Kidney epithelial cell (primary cell): ENCODE results near the gene OXA1L. TPM values are rescaled to one million over a fixed set of nuclear protein-coding genes. Genes with fewer than 3 reads are reported as not detected.
"Not testable (repeated sequence)": the region's sequence is repeated elsewhere in the genome, so short reads cannot be mapped to it uniquely, and the experiment has no call there.

Experiments
- DNase-seq: peaks from one replicate; pipeline ENCODE4 v3.0.0-alpha.2; 2010; ENCODE audit warnings: low read depth
- H3K27me3 ChIP-seq: 2 replicates; pipeline ENCODE4 v1.6.0; 2011; ENCODE audit warnings: low read length; ENCODE audit not compliant: control insufficient read depth, insufficient read depth
- H3K36me3 ChIP-seq: 2 replicates; pipeline ENCODE4 v1.5.1; 2011; ENCODE audit warnings: low read length; ENCODE audit not compliant: control insufficient read depth, insufficient read depth
- H3K4me3 ChIP-seq: 2 replicates; pipeline ENCODE4 v1.5.1; 2011; ENCODE audit warnings: low read depth, mild to moderate bottlenecking, control low read depth, low read length
- CTCF ChIP-seq: IDR thresholded peaks from 2 replicates; pipeline ENCODE4 v1.5.1; 2011; ENCODE audit warnings: mild to moderate bottlenecking, moderate library complexity, low read length, control low read depth, inconsistent platforms; ENCODE audit not compliant: insufficient read depth, poor library complexity, severe bottlenecking
- total RNA-seq: library from RNA; depleted of rRNA; stranded (reverse); fragments of >200 nt; gene quantifications from 2 replicates; pipeline ENCODE4 v1.2.3, GENCODE V29; 2015

Gene OXA1L
- total RNA-seq, 1 donor from 2014 or later, result 84.5 TPM

- no peaks in the 10 kb centered on the region for H3K27me3 ChIP-seq
- H3K36me3 ChIP-seq, result no peaks in the 10 kb centered on the region
- TF ChIP-seq CTCF, result no peak
- no peak for DNase-seq
- H3K4me3 ChIP-seq, result no peak overlapping the region
Observed at GRCh38 chr14:22747769-22748168, 18.7 kb upstream of the OXA1L start.

- no peak for TF ChIP-seq CTCF
- no peaks in the 10 kb centered on the region for H3K36me3 ChIP-seq
- no peak for DNase-seq
- H3K27me3 ChIP-seq, result no peaks in the 10 kb centered on the region
- no peak overlapping the region for H3K4me3 ChIP-seq
Observed at GRCh38 chr14:22748206-22748605, 18.3 kb upstream of the OXA1L start.

- TF ChIP-seq CTCF, result no peak
- H3K27me3 ChIP-seq, result no peaks in the 10 kb centered on the region
Observed at GRCh38 chr14:22748631-22749068, 17.8 kb upstream of the OXA1L start.

GRCh38 chr14:22752422-22752821, 14.1 kb upstream of the OXA1L start:
- TF ChIP-seq CTCF, result no peak
- Histone ChIP-seq H3K36me3 (no peaks in the 10 kb centered on the region), H3K4me3 (no peak overlapping the region), H3K27me3 (no peaks in the 10 kb centered on the region)
- no peak for DNase-seq

More at GRCh38 chr14:22748631-22749068, 17.8 kb upstream of the OXA1L start:
- DNase-seq, result no peak
- Histone ChIP-seq H3K36me3 (no peaks in the 10 kb centered on the region), H3K4me3 (no peak overlapping the region)

- no peak for TF ChIP-seq CTCF
- no peak for DNase-seq
- Histone ChIP-seq H3K4me3 (no peak overlapping the region), H3K36me3 (no peaks in the 10 kb centered on the region), H3K27me3 (no peaks in the 10 kb centered on the region)
Observed at GRCh38 chr14:22753586-22753985, 12.9 kb upstream of the OXA1L start.

- not testable (repeated sequence) for H3K27me3 ChIP-seq, H3K4me3 ChIP-seq, H3K36me3 ChIP-seq, DNase-seq
Observed at GRCh38 chr14:22757972-22758650, 8.4 kb upstream of the OXA1L start.
